Gastroesophageal sphincter (tissue), 3 donors: ENCODE data around the gene FAM240B.

Source experiments
- POLR2A ChIP-seq, 2 donors: fragments of 450-650 bp; IDR thresholded peaks; one replicate each; pipeline ENCODE4 v1.6.1; 2017; ENCODE audit warnings: antibody characterized with exemption in 2 of 2, mild to moderate bottlenecking in 2 of 2, moderate library complexity in 1 of 2
- POLR2AphosphoS5 ChIP-seq: sonication (generic); formaldehyde crosslinking; IDR thresholded peaks from one replicate; pipeline ENCODE4 v1.6.1; 2017; ENCODE audit warnings: antibody characterized with exemption
- TF ChIP-seq, protein P1 (sequence below), 4 experiments: fragments of 200-600 bp in 2 of 4; fragments of 450-650 bp in 2 of 4; sonication (generic) in 1 of 4; IDR thresholded peaks; one replicate each; pipeline ENCODE4 v1.5.1; 2017 to 2019; ENCODE audit warnings: antibody characterized with exemption in 4 of 4, mild to moderate bottlenecking in 2 of 4, moderate library complexity in 2 of 4

DNA sequence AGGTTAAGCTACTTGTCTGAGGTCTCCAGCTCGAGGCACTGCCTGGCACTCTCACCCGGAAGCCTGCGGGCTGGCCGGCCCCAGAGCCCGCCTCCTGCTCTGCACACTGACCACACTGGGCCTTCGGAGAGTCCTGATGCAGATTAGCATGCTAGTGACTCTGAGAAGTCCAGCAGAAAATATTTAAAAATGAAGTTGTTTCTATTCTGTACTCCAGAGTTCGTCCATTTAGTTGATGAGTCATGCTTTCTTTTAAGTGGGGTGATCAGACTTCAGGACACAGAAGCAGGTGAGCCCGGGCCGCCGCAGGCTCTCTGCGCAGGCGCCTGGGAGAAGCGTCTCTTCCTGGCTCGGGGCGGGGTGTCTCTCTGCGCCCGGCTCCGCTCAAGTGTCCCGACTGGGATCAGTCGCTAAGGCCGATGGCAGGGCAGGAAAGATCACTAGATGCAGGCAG is 32.5 kb downstream of the FAM240B start:
- TF ChIP-seq, protein P1, sequence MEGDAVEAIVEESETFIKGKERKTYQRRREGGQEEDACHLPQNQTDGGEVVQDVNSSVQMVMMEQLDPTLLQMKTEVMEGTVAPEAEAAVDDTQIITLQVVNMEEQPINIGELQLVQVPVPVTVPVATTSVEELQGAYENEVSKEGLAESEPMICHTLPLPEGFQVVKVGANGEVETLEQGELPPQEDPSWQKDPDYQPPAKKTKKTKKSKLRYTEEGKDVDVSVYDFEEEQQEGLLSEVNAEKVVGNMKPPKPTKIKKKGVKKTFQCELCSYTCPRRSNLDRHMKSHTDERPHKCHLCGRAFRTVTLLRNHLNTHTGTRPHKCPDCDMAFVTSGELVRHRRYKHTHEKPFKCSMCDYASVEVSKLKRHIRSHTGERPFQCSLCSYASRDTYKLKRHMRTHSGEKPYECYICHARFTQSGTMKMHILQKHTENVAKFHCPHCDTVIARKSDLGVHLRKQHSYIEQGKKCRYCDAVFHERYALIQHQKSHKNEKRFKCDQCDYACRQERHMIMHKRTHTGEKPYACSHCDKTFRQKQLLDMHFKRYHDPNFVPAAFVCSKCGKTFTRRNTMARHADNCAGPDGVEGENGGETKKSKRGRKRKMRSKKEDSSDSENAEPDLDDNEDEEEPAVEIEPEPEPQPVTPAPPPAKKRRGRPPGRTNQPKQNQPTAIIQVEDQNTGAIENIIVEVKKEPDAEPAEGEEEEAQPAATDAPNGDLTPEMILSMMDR (IDR thresholded peaks at IDR 0.05): no peak
- no peak for TF ChIP-seq POLR2A (IDR thresholded peaks at IDR 0.05)
- TF ChIP-seq POLR2AphosphoS5: no peak
